Thyroid gland (tissue), 4 donors: ENCODE results near the gene OTOF. TPM values are rescaled to one million over a fixed set of nuclear protein-coding genes. Genes with fewer than 3 reads are reported as not detected.
"Not testable (repeated sequence)": the region's sequence is repeated elsewhere in the genome, so short reads cannot be mapped to it uniquely, and the experiment has no call there.

ENCODE experiments used
- DNase-seq, 2 donors: peaks; one replicate each; pipeline ENCODE4 v3.0.0-alpha.2; 2019
- H3K27ac ChIP-seq, 3 donors: fragments of 200-600 bp; sonication (generic); 1 replicate in 2 of 3; 2 replicates in 1 of 3; pipeline ENCODE4 v1.5.1; 2016 to 2019; ENCODE audit warnings: mild to moderate bottlenecking in 1 of 3, moderate library complexity in 1 of 3
- H3K27me3 ChIP-seq: fragments of 200-600 bp; sonication (generic); one replicate; pipeline ENCODE4 v1.5.1; 2019
- H3K36me3 ChIP-seq, 2 donors: fragments of 200-600 bp; sonication (generic); one replicate each; pipeline ENCODE4 v1.5.1; 2016 to 2019
- H3K4me1 ChIP-seq, 2 donors: fragments of 200-600 bp; sonication (generic); one replicate each; pipeline ENCODE4 v1.5.1; 2017 to 2019
- H3K4me3 ChIP-seq, 3 donors: fragments of 200-600 bp; sonication (generic); replicated peaks in 1 of 3; 1 replicate in 2 of 3; 2 replicates in 1 of 3; pipeline ENCODE4 v1.5.1; 2016; ENCODE audit warnings: mild to moderate bottlenecking in 1 of 3
- H3K9me3 ChIP-seq: fragments of 200-600 bp; sonication (generic); one replicate; pipeline ENCODE4 v1.5.1; 2017
- CTCF ChIP-seq, 6 experiments: fragments of 200-600 bp in 3 of 6; fragments of 450-650 bp in 3 of 6; sonication (generic) in 3 of 6; IDR thresholded peaks; one replicate each; pipeline ENCODE4 v1.5.1; 2016 to 2019; ENCODE audit warnings: antibody characterized with exemption in 6 of 6, mild to moderate bottlenecking in 2 of 6, inconsistent platforms in 1 of 6, moderate library complexity in 1 of 6
- POLR2A ChIP-seq, 2 donors: fragments of 450-650 bp; IDR thresholded peaks; one replicate each; pipeline ENCODE4 v1.6.1; 2017; ENCODE audit warnings: antibody characterized with exemption in 2 of 2, mild to moderate bottlenecking in 2 of 2, moderate library complexity in 1 of 2
- WGBS, 2 donors: methylation state at CpG; one replicate each; pipeline ENCODE4 v1.1.5; 2017; 5-methylcytosine and 5-hydroxymethylcytosine counted together
- intact Hi-C: fragments of 100-400 bp; cut with DNase I; formaldehyde crosslinking; loops from one replicate; pipeline ENCODE4 v1.15.1; 2023
- total RNA-seq, 4 donors: library from RNA; depleted of rRNA; stranded (reverse); fragments of >200 nt; gene quantifications; one replicate each; pipeline ENCODE4 v1.2.3, GENCODE V29; 2016

The OTOF gene
- total RNA-seq, 4 donors from 2014 or later = 0.67 TPM; not detected in 3

- Histone ChIP-seq H3K36me3 (no peaks in the 10 kb centered on the region), H3K4me1 (no peaks in the 10 kb centered on the region), H3K4me3 (no peak overlapping the region), H3K27me3 (no peaks in the 10 kb centered on the region), H3K9me3 (no peaks in the 10 kb centered on the region), H3K27ac (no peak overlapping the region)
- DNase-seq = no peak
- TF ChIP-seq POLR2A (IDR thresholded peaks at IDR 0.05) (no peak), CTCF (IDR thresholded peaks at IDR 0.05) (no peak)
- 94 to 97% methylated on average over 8 to 9 of the region's 9 CpGs for WGBS, 2 donors
- intact Hi-C loops = no loop called here
Observed at GRCh38 chr2:26470601-26471260, 7.2 kb downstream of the OTOF start.

- Histone ChIP-seq H3K36me3 (no peaks in the 10 kb centered on the region), H3K4me1 (no peaks in the 10 kb centered on the region), H3K9me3 (no peaks in the 10 kb centered on the region), H3K27ac (no peak overlapping the region), H3K4me3 (no peak overlapping the region), H3K27me3 (no peaks in the 10 kb centered on the region)
- WGBS, 2 donors = 95% methylated on average over 7 of the region's 7 CpGs
- TF ChIP-seq POLR2A (IDR thresholded peaks at IDR 0.05) (no peak), CTCF (IDR thresholded peaks at IDR 0.05) (no peak)
- intact Hi-C loops = loop anchor here (10.0 kb wide), 1 partner anchor 65 kb away; the partner anchor contains the start of gene DRC1
- DNase-seq = no peak
Observed at GRCh38 chr2:26469955-26470354, 8.0 kb downstream of the OTOF start.

GRCh38 chr2:26469092-26469710 is 8.7 kb downstream of the OTOF start:
- H3K9me3 ChIP-seq = no peaks in the 10 kb centered on the region
- H3K4me3 ChIP-seq = no peak overlapping the region
- TF ChIP-seq POLR2A (IDR thresholded peaks at IDR 0.05) = no peak
- TF ChIP-seq CTCF (IDR thresholded peaks at IDR 0.05) = peak in 5 of 6 experiments; percentile 17 to 51 (median 28)
- H3K36me3 ChIP-seq = no peaks in the 10 kb centered on the region
- WGBS, 2 donors = 15 to 18% methylated on average over 5 of the region's 5 CpGs
- H3K27ac ChIP-seq = no peak overlapping the region
- intact Hi-C loops = loop anchor here (10.0 kb wide), 1 partner anchor 64 kb away; the partner anchor contains the start of gene DRC1
- H3K4me1 ChIP-seq = no peaks in the 10 kb centered on the region
- peak; percentile 15 to 35 for DNase-seq
- H3K27me3 ChIP-seq = no peaks in the 10 kb centered on the region

GRCh38 chr2:26468544-26468943 is 9.4 kb downstream of the OTOF start:
- H3K27ac ChIP-seq, H3K9me3 ChIP-seq, H3K4me1 ChIP-seq, H3K27me3 ChIP-seq, DNase-seq, H3K4me3 ChIP-seq, H3K36me3 ChIP-seq: not testable (repeated sequence)
- intact Hi-C loops = loop anchor here (10.0 kb wide), 1 partner anchor 64 kb away; the partner anchor contains the start of gene DRC1
- 92 to 100% methylated on average over 1 of the region's 1 CpG for WGBS, 2 donors

GRCh38 chr2:26466662-26467310 is 11.1 kb downstream of the OTOF start:
- Histone ChIP-seq H3K9me3 (no peaks in the 10 kb centered on the region), H3K4me3 (no peak overlapping the region), H3K27ac (no peak overlapping the region), H3K36me3 (no peaks in the 10 kb centered on the region), H3K4me1 (peaks cover 0 to 3% of the 10 kb centered on the region in 2 donors), H3K27me3 (no peaks in the 10 kb centered on the region)
- 89 to 90% methylated on average over 20 to 22 of the region's 22 CpGs for WGBS, 2 donors
- TF ChIP-seq POLR2A (IDR thresholded peaks at IDR 0.05) (no peak), CTCF (IDR thresholded peaks at IDR 0.05) (no peak)
- intact Hi-C loops = loop anchor here (10.0 kb wide), 1 partner anchor 62 kb away; the partner anchor contains the start of gene DRC1
- DNase-seq = no peak
